T47D (cell line): Measurements from ENCODE around the gene SLC25A39.

Experiments
- DNase-seq, 2 experiments: peaks; one replicate each; pipeline versions ENCODE4 v3.0.0 to v3.0.0-alpha.2; 2011 to 2012; ENCODE audit warnings: low read depth in 1 of 2, low spot score in 1 of 2
- JUND ChIP-seq: IDR thresholded peaks from 2 replicates; pipeline ENCODE4 v1.6.1; 2012; ENCODE audit warnings: low read depth
- in situ Hi-C: cut with HindIII; loops from 2 replicates; pipeline ENCODE4 v1.10.0; 2016; ENCODE audit warnings: low sequenced_read_pairs, low pct_unique_long_range_greater_than_20kb

Gene SLC25A39

DNA sequence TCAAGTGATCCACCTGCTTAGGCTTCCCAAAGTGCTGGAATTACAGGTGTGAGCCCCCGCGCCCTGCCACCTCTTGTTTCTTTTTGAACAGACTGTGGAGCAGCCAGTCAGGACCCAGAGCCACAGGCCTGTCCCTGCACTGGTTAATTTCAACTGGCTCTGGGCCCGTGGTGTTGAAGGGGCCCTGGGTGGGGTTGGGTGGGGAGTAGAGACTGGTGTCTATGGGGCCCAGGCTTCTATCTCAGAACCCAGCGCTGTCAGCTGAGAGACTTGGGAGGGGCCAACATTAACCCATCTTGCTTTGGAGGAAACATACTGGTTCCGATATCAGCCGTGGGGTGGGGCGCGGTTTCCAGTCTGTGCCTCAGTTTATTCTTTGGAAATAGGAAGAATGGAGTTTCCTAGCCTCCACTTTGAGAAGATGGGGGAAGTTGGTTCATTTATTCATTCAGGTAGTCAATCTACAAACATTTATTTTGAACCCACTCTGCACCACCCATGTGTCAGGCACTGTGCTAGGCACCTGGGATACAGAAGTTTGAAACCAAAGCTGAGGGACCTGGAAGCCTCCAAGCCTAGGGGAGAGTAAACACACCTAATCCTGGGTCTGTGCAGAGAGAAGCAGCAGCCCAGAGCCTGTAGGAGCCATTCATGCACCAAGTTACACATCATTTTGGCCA is 41.1 kb downstream of the SLC25A39 start:
- no peak for TF ChIP-seq JUND
- DNase-seq, result no peak
- in situ Hi-C loops, result no loop called here

GRCh38 chr17:44282264-44282663 is 42.4 kb downstream of the SLC25A39 start:
- no peak for DNase-seq
- in situ Hi-C loops, result no loop called here
- TF ChIP-seq JUND, result no peak

DNA sequence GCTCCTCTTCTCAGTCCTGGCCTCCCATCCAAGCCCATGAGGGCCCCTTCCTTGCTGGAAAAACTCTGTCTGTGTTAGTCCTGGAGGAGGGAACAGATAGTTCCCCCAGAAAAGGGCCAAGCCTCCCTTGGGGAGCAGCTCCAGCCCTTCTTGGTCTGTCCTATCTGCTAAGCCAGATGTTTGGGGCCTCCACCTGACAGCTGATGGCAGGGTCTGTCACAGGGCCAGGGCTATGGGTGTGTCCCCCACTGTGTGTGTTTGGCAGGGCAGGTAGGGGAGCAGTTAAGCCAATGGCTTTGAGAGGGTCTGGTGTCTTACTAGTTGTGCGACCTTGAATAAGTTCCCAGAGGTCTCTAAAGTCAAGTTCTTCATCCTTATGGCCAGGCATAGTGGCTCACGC is 43.1 kb downstream of the SLC25A39 start:
- DNase-seq, result no peak
- in situ Hi-C loops, result no loop called here
- no peak for TF ChIP-seq JUND

DNA sequence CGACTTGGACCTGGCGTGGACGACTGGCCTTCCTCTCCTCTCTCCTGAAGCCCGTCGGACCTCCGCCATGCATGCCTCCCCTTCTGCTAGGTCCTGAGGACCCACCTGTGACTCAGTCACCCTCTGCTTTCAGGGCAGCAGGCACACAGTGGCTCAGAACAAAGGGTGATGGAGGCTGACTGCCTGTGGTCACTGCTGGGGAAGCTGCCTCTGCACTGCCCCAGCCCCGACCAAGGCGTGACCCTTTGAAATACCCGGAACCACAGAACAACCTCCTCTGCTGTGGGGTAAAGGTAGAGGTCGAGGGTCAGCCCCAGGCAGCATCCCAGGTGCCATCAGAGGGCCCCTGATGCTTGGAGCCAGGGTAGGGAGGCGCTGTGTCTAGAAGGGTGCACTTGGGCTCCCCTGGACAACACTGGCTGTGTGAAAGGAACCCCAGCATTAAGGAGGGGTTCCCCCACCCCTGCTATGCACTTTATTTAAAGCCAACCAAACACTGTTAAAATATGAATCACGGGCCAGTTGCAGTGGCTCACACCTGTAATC is 44.2 kb downstream of the SLC25A39 start:
- in situ Hi-C loops, result no loop called here
- DNase-seq, result no peak
- TF ChIP-seq JUND, result no peak

DNA sequence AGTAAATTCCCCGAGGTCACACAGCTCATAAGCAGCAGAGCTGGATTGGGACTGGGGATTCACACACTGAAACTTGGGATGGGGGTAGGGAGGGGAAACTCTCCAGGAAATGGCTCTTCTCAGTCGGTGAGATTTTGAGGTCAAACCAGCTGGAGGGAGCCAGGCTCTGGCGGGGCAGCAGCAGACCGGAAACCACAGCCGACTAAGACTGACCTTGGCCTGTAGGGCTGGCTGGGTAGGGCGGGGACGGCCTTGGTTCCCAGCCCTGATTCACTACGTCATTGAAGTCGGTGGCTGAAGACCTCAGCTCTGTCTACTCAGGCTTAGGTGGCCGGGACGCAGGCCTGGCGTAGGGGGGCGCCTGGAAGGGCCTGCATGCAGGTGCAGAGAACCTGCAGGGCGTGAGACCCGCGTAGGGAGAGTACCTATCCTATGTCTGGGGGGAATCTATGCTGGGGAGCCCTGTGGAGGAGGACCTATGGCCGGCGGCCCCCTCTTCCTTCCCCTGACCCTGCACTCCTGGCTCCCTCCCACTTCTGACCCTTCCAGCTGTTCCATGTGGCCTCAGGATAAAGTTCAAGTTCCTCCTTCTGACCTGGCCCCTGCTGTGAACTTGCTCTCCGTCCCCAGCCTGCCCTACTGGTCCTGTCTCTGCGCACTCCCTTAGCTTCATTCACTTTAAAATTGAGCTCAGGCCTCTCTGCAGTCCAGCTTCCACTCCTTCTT is 44.8 kb downstream of the SLC25A39 start:
- in situ Hi-C loops, result no loop called here
- no peak for DNase-seq
- TF ChIP-seq JUND, result no peak

DNA sequence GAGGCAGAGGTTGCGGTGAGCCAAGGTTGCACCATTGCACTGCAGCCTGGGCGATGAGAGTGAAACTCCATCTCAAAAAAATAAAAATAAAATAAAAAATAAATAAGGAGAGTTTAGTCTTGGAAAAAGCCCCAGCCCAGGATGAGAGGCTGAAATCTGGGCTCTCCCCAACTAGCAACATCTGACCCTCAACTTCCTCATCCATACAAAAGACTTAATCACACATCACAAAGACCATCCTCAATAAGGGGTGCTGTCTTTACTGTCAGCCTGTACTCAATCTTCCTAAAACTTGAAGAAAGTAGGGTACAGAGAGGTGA is 45.3 kb downstream of the SLC25A39 start:
- no peak for TF ChIP-seq JUND
- DNase-seq, result no peak
- in situ Hi-C loops, result no loop called here

DNA sequence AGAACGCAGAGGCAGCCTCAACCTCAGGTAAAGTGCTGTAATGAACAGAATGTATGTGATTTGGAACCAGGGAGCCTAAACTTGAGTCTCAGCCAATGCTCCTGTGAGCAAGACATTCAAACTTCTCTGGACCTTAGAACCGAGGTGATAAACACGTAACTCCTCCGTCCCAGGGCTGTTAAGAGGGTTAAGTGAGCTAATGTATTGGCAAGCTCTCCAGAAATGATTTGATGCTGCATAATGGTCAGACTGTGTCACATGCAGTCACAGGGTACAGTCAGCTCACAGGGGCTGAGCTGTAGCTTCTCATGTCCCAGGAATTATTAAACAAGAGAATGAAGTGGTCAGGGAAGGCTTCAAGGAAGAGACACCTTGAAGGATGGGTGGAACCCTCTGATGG is 46.6 kb downstream of the SLC25A39 start:
- no peak for TF ChIP-seq JUND
- DNase-seq, result no peak
- in situ Hi-C loops, result no loop called here

GRCh38 chr17:44273607-44274006 is 51.0 kb downstream of the SLC25A39 start:
- no peak for DNase-seq
- in situ Hi-C loops, result no loop called here

GRCh38 chr17:44272954-44273353 is 51.7 kb downstream of the SLC25A39 start:
- DNase-seq, result no peak
- no peak for TF ChIP-seq JUND
- in situ Hi-C loops, result no loop called here

More at GRCh38 chr17:44273607-44274006, 51.0 kb downstream of the SLC25A39 start:
- TF ChIP-seq JUND, result no peak

GRCh38 chr17:44272321-44272951 is 52.2 kb downstream of the SLC25A39 start:
- in situ Hi-C loops, result no loop called here
- no peak for TF ChIP-seq JUND
- DNase-seq, result no peak
